ENCODE measurements around the gene EIF4G3. TPM values are rescaled to one million over a fixed set of nuclear protein-coding genes. Genes with fewer than 3 reads are reported as not detected.
"Not testable (repeated sequence)": the region's sequence is repeated elsewhere in the genome, so short reads cannot be mapped to it uniquely, and the experiment has no call there.

EIF4G3 gene
- total and polyA plus RNA-seq, 2 donors (not counting 3 experiments of a cell fraction or from before 2014, with no cell fraction given), result 40.7 to 78.5 TPM

DNA sequence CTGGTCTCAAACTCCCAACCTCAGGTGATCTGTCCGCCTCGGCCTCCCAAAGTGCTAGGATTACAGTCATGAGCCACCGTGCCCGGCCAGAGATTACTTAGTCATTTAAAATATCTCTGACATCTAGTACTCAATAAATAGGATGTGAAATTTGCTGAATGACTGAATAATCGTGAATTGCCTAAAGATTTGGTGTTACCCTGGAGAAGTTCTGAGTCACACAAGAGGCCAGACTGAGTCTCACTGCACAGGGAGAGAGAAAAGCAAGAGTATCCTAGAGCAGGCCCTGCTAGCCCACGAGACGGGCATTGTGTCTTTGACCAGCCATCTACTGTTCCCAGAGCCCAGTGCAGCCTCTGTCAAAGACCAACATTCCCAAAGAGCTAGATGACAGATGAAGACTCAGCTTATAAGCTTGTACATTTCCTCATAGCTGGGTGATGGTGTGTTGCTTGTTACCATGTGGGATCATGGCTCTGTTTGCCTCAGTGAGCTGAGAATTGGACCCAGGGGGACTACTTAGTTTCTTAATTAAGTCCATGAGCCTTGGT lies 5.6 kb upstream of the EIF4G3 start:
- no peak for DNase-seq (ENCODE audit: low read depth, low spot score)
- H3K27me3 ChIP-seq (ENCODE audit: control insufficient read depth in 2 of 2, insufficient read depth in 2 of 2, low read length in 2 of 2), result no peaks in the 10 kb centered on the region
- no peaks in the 10 kb centered on the region for H3K36me3 ChIP-seq (ENCODE audit: control insufficient read depth in 2 of 2, extremely low read depth in 1 of 2, insufficient read depth in 2 of 2, low read length in 2 of 2)
- intact Hi-C loops (cut with micrococcal nuclease) (no loop called here), dilution Hi-C loops (cut with MboI; ENCODE audit: extremely low pct_ligation_motif_present, low sequenced_read_pairs) (no loop called here)
- CTCF ChIA-PET, result interaction anchor here (0.6 to 2.9 kb wide), 7 partner anchors 9 to 361 kb away, joined by 3 to 16 read pairs (median 3); no protein-coding TSS in a partner anchor
- POLR2A ChIA-PET, result interaction anchor here (0.7 to 1.1 kb wide), 2 partner anchors 12 to 191 kb away, joined by 7 to 8 read pairs; no protein-coding TSS in a partner anchor
- no TSS peak for BruUV-seq (replicated peaks)
- H3K79me2 ChIP-seq (ENCODE audit: control insufficient read depth, insufficient read depth, low read length), result no peaks in the 10 kb centered on the region
- H3K9ac ChIP-seq (replicated peaks; ENCODE audit: extremely low read depth, insufficient read depth, low read length), result no peak overlapping the region
- H3K4me3 ChIP-seq (replicated peaks in 1 of 3; ENCODE audit: insufficient read depth in 1 of 3, low read depth in 1 of 3, low read length in 3 of 3), result no peak overlapping the region
- FAIRE-seq, result no peak
- TF ChIP-seq MYC (IDR thresholded peaks at IDR 0.05; ENCODE audit: low read depth, low read length), result no peak
- no peak for TF ChIP-seq FOS (IDR thresholded peaks at IDR 0.05; ENCODE audit: borderline replicate concordance, insufficient read depth, low read length)
- TF ChIP-seq, protein P1, sequence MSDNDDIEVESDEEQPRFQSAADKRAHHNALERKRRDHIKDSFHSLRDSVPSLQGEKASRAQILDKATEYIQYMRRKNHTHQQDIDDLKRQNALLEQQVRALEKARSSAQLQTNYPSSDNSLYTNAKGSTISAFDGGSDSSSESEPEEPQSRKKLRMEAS (IDR thresholded peaks at IDR 0.05; ENCODE audit: insufficient read depth, insufficient read length), result no peak
- TF ChIP-seq CTCF (IDR thresholded peaks at IDR 0.05; ENCODE audit: extremely low read depth in 1 of 2, insufficient read depth in 1 of 2, low read depth in 1 of 2, low read length in 2 of 2), result no peak
- TF ChIP-seq EZH2 (IDR thresholded peaks at IDR 0.05; ENCODE audit: borderline replicate concordance, low read depth, low read length, severe bottlenecking), result no peak
- no peak for TF ChIP-seq JUN (IDR thresholded peaks at IDR 0.05; ENCODE audit: borderline replicate concordance, insufficient read depth, insufficient read length, low read depth)
- TF ChIP-seq POLR2A (IDR thresholded peaks at IDR 0.05; ENCODE audit: low read depth, low read length), result no peak
- TF ChIP-seq GATA2 (IDR thresholded peaks at IDR 0.05; ENCODE audit: insufficient read depth, insufficient read length, low read depth, low read length), result no peak
- TF ChIP-seq POLR2AphosphoS5 (IDR thresholded peaks at IDR 0.05; ENCODE audit: insufficient read depth, low read depth, low read length), result no peak
- H3K4me2 ChIP-seq (ENCODE audit: insufficient read depth, low read length), result no peak overlapping the region
- no peaks in the 10 kb centered on the region for H4K20me1 ChIP-seq (replicated peaks; ENCODE audit: control insufficient read depth, extremely low read depth, insufficient read depth, low read length)
- H3K4me1 ChIP-seq (ENCODE audit: control insufficient read depth, extremely low read depth, insufficient read depth, low read length), result peaks cover 1% of the 10 kb centered on the region
- H2AFZ ChIP-seq (ENCODE audit: low read depth, low read length), result no peak overlapping the region
- no peaks in the 10 kb centered on the region for H3K9me3 ChIP-seq (replicated peaks; ENCODE audit: control insufficient read depth, insufficient read depth, low read length)
- no peak overlapping the region for H3K27ac ChIP-seq (ENCODE audit: insufficient read depth, low read depth, low read length)
- no peaks in the 10 kb centered on the region for H3K9me1 ChIP-seq (replicated peaks; ENCODE audit: control insufficient read depth, extremely low read depth, insufficient read depth, low read length)

- H3K27me3 ChIP-seq (ENCODE audit: control insufficient read depth in 2 of 2, insufficient read depth in 2 of 2, low read length in 2 of 2); H3K27ac ChIP-seq (ENCODE audit: insufficient read depth, low read depth, low read length); H3K9me1 ChIP-seq (replicated peaks; ENCODE audit: control insufficient read depth, extremely low read depth, insufficient read depth, low read length); H4K20me1 ChIP-seq (replicated peaks; ENCODE audit: control insufficient read depth, extremely low read depth, insufficient read depth, low read length); H3K4me2 ChIP-seq (ENCODE audit: insufficient read depth, low read length); H3K9ac ChIP-seq (replicated peaks; ENCODE audit: extremely low read depth, insufficient read depth, low read length); dilution Hi-C loops (cut with MboI; ENCODE audit: extremely low pct_ligation_motif_present, low sequenced_read_pairs); FAIRE-seq; BruUV-seq (replicated peaks); H3K4me3 ChIP-seq (replicated peaks in 1 of 3; ENCODE audit: insufficient read depth in 1 of 3, low read depth in 1 of 3, low read length in 3 of 3); H2AFZ ChIP-seq (ENCODE audit: low read depth, low read length); H3K9me3 ChIP-seq (replicated peaks; ENCODE audit: control insufficient read depth, insufficient read depth, low read length); DNase-seq (ENCODE audit: low read depth, low spot score); H3K36me3 ChIP-seq (ENCODE audit: control insufficient read depth in 2 of 2, extremely low read depth in 1 of 2, insufficient read depth in 2 of 2, low read length in 2 of 2): not testable (repeated sequence)
- H3K79me2 ChIP-seq (ENCODE audit: control insufficient read depth, insufficient read depth, low read length), result peaks cover 30% of the 10 kb centered on the region
- intact Hi-C loops (cut with micrococcal nuclease), result loop anchor here (5.0 kb wide), 1 partner anchor 391 kb away; the partner anchor contains the start of gene HP1BP3
- POLR2A ChIA-PET, result interaction anchor here (0.6 to 0.9 kb wide), 2 partner anchors 14 to 65 kb away, joined by 3 to 4 read pairs; no protein-coding TSS in a partner anchor
- CTCF ChIA-PET, result interaction anchor here (1.4 to 2.5 kb wide), 2 partner anchors 15 to 17 kb away, joined by 3 to 10 read pairs; no protein-coding TSS in a partner anchor
- peaks cover 12% of the 10 kb centered on the region for H3K4me1 ChIP-seq (ENCODE audit: control insufficient read depth, extremely low read depth, insufficient read depth, low read length)
Measured at GRCh38 chr1:21178271-21178670, 1.6 kb upstream of the EIF4G3 start.

All from endothelial cell of umbilical vein (primary cell).